ENCODE measurements around the gene MRPL12.
"Not testable (repeated sequence)": the region's sequence is repeated elsewhere in the genome, so short reads cannot be mapped to it uniquely, and the experiment has no call there.

Gene MRPL12

GRCh38 chr17:81702934-81703746 is at the start of gene MRPL12:
Gene MRPL12, plus strand, starts transcription at chr17:81703367. Its CDS starts 135 bp downstream, at chr17:81703502.
- peak; percentile 87 for DNase-seq (ENCODE audit: low spot score)

- no peak for DNase-seq (ENCODE audit: low spot score)
Measured at GRCh38 chr17:81655378-81656117, 47.6 kb upstream of the MRPL12 start.

GRCh38 chr17:81656118-81656743 is 46.9 kb upstream of the MRPL12 start, which contains the start of gene PDE6G:
Gene PDE6G, minus strand, starts transcription at chr17:81656542. Its CDS starts 3,237 bp downstream, at chr17:81653305.
- no peak for DNase-seq (ENCODE audit: low spot score)

GRCh38 chr17:81656835-81657234 is 46.3 kb upstream of the MRPL12 start:
- DNase-seq (ENCODE audit: low spot score) = no peak

GRCh38 chr17:81659038-81659437 is 44.1 kb upstream of the MRPL12 start:
- DNase-seq (ENCODE audit: low spot score) = no peak

GRCh38 chr17:81660441-81660840 is 42.7 kb upstream of the MRPL12 start:
- DNase-seq (ENCODE audit: low spot score) = no peak

- DNase-seq (ENCODE audit: low spot score) = no peak
Measured at GRCh38 chr17:81662002-81662401, 41.2 kb upstream of the MRPL12 start.

- no peak for DNase-seq (ENCODE audit: low spot score)
Measured at GRCh38 chr17:81664051-81664470, 39.1 kb upstream of the MRPL12 start.

- no peak for DNase-seq (ENCODE audit: low spot score)
Measured at GRCh38 chr17:81665205-81666091, 37.7 kb upstream of the MRPL12 start.

- DNase-seq (ENCODE audit: low spot score) = peak; percentile 18
Measured at GRCh38 chr17:81666092-81666341, 37.1 kb upstream of the MRPL12 start.

GRCh38 chr17:81666342-81667191 is 36.6 kb upstream of the MRPL12 start, which contains the start of the genes CCDC137 and OXLD1:
Gene CCDC137, plus strand, starts transcription at chr17:81666737. Its CDS starts 30 bp downstream, at chr17:81666767.
Gene OXLD1, minus strand, starts transcription at chr17:81666605. Its CDS starts 28 bp downstream, at chr17:81666577.
- DNase-seq (ENCODE audit: low spot score) = peak; percentile 92

- no peak for DNase-seq (ENCODE audit: low spot score)
Measured at GRCh38 chr17:81667754-81668153, 35.4 kb upstream of the MRPL12 start.

- DNase-seq (ENCODE audit: low spot score) = no peak
Measured at GRCh38 chr17:81672504-81672903, 30.7 kb upstream of the MRPL12 start.

GRCh38 chr17:81672954-81673353 is 30.2 kb upstream of the MRPL12 start:
- no peak for DNase-seq (ENCODE audit: low spot score)

GRCh38 chr17:81673561-81674258 is 29.5 kb upstream of the MRPL12 start:
- DNase-seq (ENCODE audit: low spot score) = no peak

GRCh38 chr17:81675515-81676221 is 27.5 kb upstream of the MRPL12 start:
- not testable (repeated sequence) for DNase-seq (ENCODE audit: low spot score)

- no peak for DNase-seq (ENCODE audit: low spot score)
Measured at GRCh38 chr17:81676906-81677305, 26.3 kb upstream of the MRPL12 start.

GRCh38 chr17:81680150-81680549 is 23.0 kb upstream of the MRPL12 start:
- no peak for DNase-seq (ENCODE audit: low spot score)

GRCh38 chr17:81681672-81682071 is 21.5 kb upstream of the MRPL12 start:
- DNase-seq (ENCODE audit: low spot score) = no peak
